ENCODE results near the gene FLVCR1. TPM values are rescaled to one million over a fixed set of nuclear protein-coding genes. Genes with fewer than 3 reads are reported as not detected.

Gene FLVCR1
- total and polyA plus RNA-seq, 3 donors from 2014 or later, result 7.4 to 13.3 (median 10.1) TPM

GRCh38 chr1:212879947-212880690 is 22.0 kb downstream of the FLVCR1 start:
- no peaks in the 10 kb centered on the region for H3K9me3 ChIP-seq
- no peak for DNase-seq
- TF ChIP-seq CTCF (IDR thresholded peaks at IDR 0.05) (no peak), POLR2A (IDR thresholded peaks at IDR 0.05) (no peak)
- H3K27me3 ChIP-seq, result no peaks in the 10 kb centered on the region
- H3K4me1 ChIP-seq, result no peaks in the 10 kb centered on the region
- WGBS, 2 donors, result 88 to 91% methylated on average over 6 of the region's 6 CpGs
- intact Hi-C loops (cut with DNase I; ENCODE audit: low total_unique reads), result no loop called here
- H3K36me3 ChIP-seq (ENCODE audit: low read depth, missing control alignments), result no peaks in the 10 kb centered on the region
- no peak overlapping the region for H3K4me3 ChIP-seq
- H3K27ac ChIP-seq, result no peak overlapping the region

- no peak for DNase-seq
- Histone ChIP-seq H3K4me1 (no peaks in the 10 kb centered on the region), H3K27ac (no peak overlapping the region), H3K36me3 (ENCODE audit: low read depth, missing control alignments) (no peaks in the 10 kb centered on the region), H3K9me3 (no peaks in the 10 kb centered on the region), H3K4me3 (no peak overlapping the region), H3K27me3 (no peaks in the 10 kb centered on the region)
- intact Hi-C loops (cut with DNase I; ENCODE audit: low total_unique reads), result no loop called here
- no peak for TF ChIP-seq CTCF (IDR thresholded peaks at IDR 0.05)
- no peak for TF ChIP-seq POLR2A (IDR thresholded peaks at IDR 0.05)
- WGBS, 2 donors, result 82 to 98% methylated on average over 4 of the region's 4 CpGs
Observed at GRCh38 chr1:212884592-212884991, 26.5 kb downstream of the FLVCR1 start.

- no peaks in the 10 kb centered on the region for H3K4me1 ChIP-seq
- WGBS, 2 donors, result 94 to 96% methylated on average over 1 of the region's 1 CpG
- no peaks in the 10 kb centered on the region for H3K27me3 ChIP-seq
- H3K4me3 ChIP-seq, result no peak overlapping the region
- no peak for DNase-seq
- TF ChIP-seq CTCF (IDR thresholded peaks at IDR 0.05) (no peak), POLR2A (IDR thresholded peaks at IDR 0.05) (no peak)
- H3K9me3 ChIP-seq, result no peaks in the 10 kb centered on the region
- H3K36me3 ChIP-seq (ENCODE audit: low read depth, missing control alignments), result no peaks in the 10 kb centered on the region
- intact Hi-C loops (cut with DNase I; ENCODE audit: low total_unique reads), result no loop called here
- H3K27ac ChIP-seq, result no peak overlapping the region
Observed at GRCh38 chr1:212892108-212892507, 34.0 kb downstream of the FLVCR1 start.

GRCh38 chr1:212899845-212900244 is 41.8 kb downstream of the FLVCR1 start:
- Histone ChIP-seq H3K27ac (no peak overlapping the region), H3K4me3 (no peak overlapping the region), H3K27me3 (no peaks in the 10 kb centered on the region), H3K4me1 (no peaks in the 10 kb centered on the region), H3K9me3 (no peaks in the 10 kb centered on the region), H3K36me3 (ENCODE audit: low read depth, missing control alignments) (no peaks in the 10 kb centered on the region)
- no peak for TF ChIP-seq CTCF (IDR thresholded peaks at IDR 0.05)
- TF ChIP-seq POLR2A (IDR thresholded peaks at IDR 0.05), result no peak
- WGBS, 2 donors, result 87 to 100% methylated on average over 1 of the region's 1 CpG
- DNase-seq, result no peak
- intact Hi-C loops (cut with DNase I; ENCODE audit: low total_unique reads), result no loop called here

- no peaks in the 10 kb centered on the region for H3K9me3 ChIP-seq
- no peak overlapping the region for H3K27ac ChIP-seq
- H3K36me3 ChIP-seq (ENCODE audit: low read depth, missing control alignments), result no peaks in the 10 kb centered on the region
- H3K27me3 ChIP-seq, result no peaks in the 10 kb centered on the region
- intact Hi-C loops (cut with DNase I; ENCODE audit: low total_unique reads), result no loop called here
- no peak for DNase-seq
- no peak overlapping the region for H3K4me3 ChIP-seq
- no peaks in the 10 kb centered on the region for H3K4me1 ChIP-seq
- TF ChIP-seq CTCF (IDR thresholded peaks at IDR 0.05) (no peak), POLR2A (IDR thresholded peaks at IDR 0.05) (no peak)
- WGBS, 2 donors, result 93 to 96% methylated on average over 2 of the region's 2 CpGs
Observed at GRCh38 chr1:212901290-212901689, 43.2 kb downstream of the FLVCR1 start.
